HepG2 (cell line): ENCODE data around the gene NUSAP1. TPM values are rescaled to one million over a fixed set of nuclear protein-coding genes. Genes with fewer than 3 reads are reported as not detected.

Experiments used
- AGO1 ChIP-seq: fragments of 200-400 bp; formaldehyde crosslinking; IDR thresholded peaks from 2 replicates; pipeline ENCODE4 v1.6.1; 2017; ENCODE audit warnings: mild to moderate bottlenecking, low read depth, low read length, moderate library complexity; ENCODE audit not compliant: poor library complexity, severe bottlenecking
- ARID2 ChIP-seq: sonication (generic); formaldehyde crosslinking; IDR thresholded peaks from 2 replicates; pipeline ENCODE4 v1.8.1; 2022; ENCODE audit warnings: mild to moderate bottlenecking, missing genetic modification reagents, borderline replicate concordance
- CBX2 ChIP-seq, 2 experiments: fragments of 200-600 bp in 1 of 2; sonication (generic); formaldehyde crosslinking in 1 of 2; IDR thresholded peaks; 2 replicates each; pipeline versions ENCODE4 v1.7.0 to v1.8.1; 2018 to 2022; ENCODE audit warnings: low read depth in 2 of 2, low read length in 1 of 2, mild to moderate bottlenecking in 1 of 2, missing genetic modification reagents in 1 of 2
- DMAP1 ChIP-seq: IDR thresholded peaks from 2 replicates; pipeline ENCODE4 v1.6.1; 2016
- EHMT2 ChIP-seq: fragments of 200-600 bp; sonication (generic); IDR thresholded peaks from 2 replicates; pipeline ENCODE4 v1.7.0; 2017; ENCODE audit warnings: antibody characterized with exemption, low read depth, low read length, borderline replicate concordance
- FOXP1 ChIP-seq, 2 experiments: fragments of 450-650 bp in 1 of 2; IDR thresholded peaks; 2 replicates each; pipeline ENCODE4 v1.6.1; 2017 to 2018; ENCODE audit warnings: antibody characterized with exemption in 1 of 2
- MEF2D ChIP-seq: sonication (generic); formaldehyde crosslinking; IDR thresholded peaks from 2 replicates; pipeline ENCODE4 v1.5.1; 2020; ENCODE audit warnings: mild to moderate bottlenecking, missing genetic modification reagents
- MNT ChIP-seq: fragments of 450-650 bp; IDR thresholded peaks from 2 replicates; pipeline ENCODE4 v1.6.1; 2016
- MYPOP ChIP-seq: sonication (generic); formaldehyde crosslinking; IDR thresholded peaks from 2 replicates; pipeline ENCODE4 v1.8.1; 2023; ENCODE audit warnings: mild to moderate bottlenecking, moderate library complexity, missing genetic modification reagents
- PRDM10 ChIP-seq: sonication (generic); formaldehyde crosslinking; IDR thresholded peaks from 2 replicates; pipeline ENCODE4 v1.4.0; 2020; ENCODE audit warnings: low read depth, missing genetic modification reagents
- PRDM4 ChIP-seq: sonication (generic); formaldehyde crosslinking; IDR thresholded peaks from 2 replicates; pipeline ENCODE4 v1.9.0; 2021; ENCODE audit warnings: missing genetic modification reagents, borderline replicate concordance
- SIN3B ChIP-seq: fragments of 150-350 bp; IDR thresholded peaks from 2 replicates; pipeline ENCODE4 v1.6.1; 2014; ENCODE audit warnings: low read length
- THAP8 ChIP-seq: sonication (generic); formaldehyde crosslinking; IDR thresholded peaks from 2 replicates; pipeline ENCODE4 v1.5.1; 2020; ENCODE audit warnings: missing genetic modification reagents, mild to moderate bottlenecking, borderline replicate concordance
- ZNF264 ChIP-seq: sonication (generic); formaldehyde crosslinking; IDR thresholded peaks from 2 replicates; pipeline ENCODE4 v1.4.0; 2020; ENCODE audit warnings: missing genetic modification reagents
- ZNF572 ChIP-seq: sonication (generic); formaldehyde crosslinking; IDR thresholded peaks from 2 replicates; pipeline ENCODE4 v1.5.1; 2020; ENCODE audit warnings: mild to moderate bottlenecking, missing genetic modification reagents
- ZNF674 ChIP-seq: sonication (generic); formaldehyde crosslinking; IDR thresholded peaks from 2 replicates; pipeline ENCODE4 v1.5.0; 2020; ENCODE audit warnings: low read depth, mild to moderate bottlenecking, missing genetic modification reagents
- polyA plus RNA-seq, 8 experiments: library from polyadenylated mRNA; depleted of rRNA in 3 of 8; stranded (reverse) in 7 of 8; unstranded in 1 of 8; fragments of >200 nt; fragmentation: Illumina TruSeq in 4 of 8; extraction: Trizol in 4 of 8; gene quantifications; 2 replicates each; pipeline versions ENCODE4 v1.2.1 to v1.2.3, GENCODE V29; 2011 to 2016; ENCODE audit warnings: low read depth in 4 of 8, missing spikeins in 1 of 8, mixed read lengths in 1 of 8; ENCODE audit not compliant: insufficient read depth in 1 of 8
- total RNA-seq, 5 experiments: library from RNA; depleted of rRNA; stranded (reverse); fragments of >200 nt; fragmentation: Illumina TruSeq; extraction: Trizol; gene quantifications; 2 replicates each; pipeline ENCODE4 v1.2.3, GENCODE V29; 2016; ENCODE audit warnings: low read depth in 1 of 5

NUSAP1 gene
- total and polyA plus RNA-seq, 2 of the 13 experiments (the other 11 are each of a cell fraction or from before 2014, with no cell fraction given) = 59.5 to 106 TPM

- no peak for TF ChIP-seq PRDM10 (CRISPR knock-in tag)
- TF ChIP-seq THAP8 (CRISPR knock-in tag) = no peak; the same call in 1 of the 2 replicates
- 0 out of 2 replicates have a peak, but pooled peaks have one; percentile 45 for TF ChIP-seq PRDM4 (CRISPR knock-in tag)
- TF ChIP-seq ZNF264 (CRISPR knock-in tag) = no peak
- no peak for TF ChIP-seq CBX2 (IDR thresholded peaks at IDR 0.05; ENCODE audit: low read depth, low read length)
- TF ChIP-seq CBX2 (CRISPR knock-in tag; IDR thresholded peaks at IDR 0.05; ENCODE audit: low read depth) = no peak
- peak; percentile 88 for TF ChIP-seq SIN3B
- TF ChIP-seq ARID2 (CRISPR knock-in tag) = peak; percentile 62; the same call in 1 of the 2 replicates
- TF ChIP-seq AGO1 = no peak
- TF ChIP-seq FOXP1 (IDR thresholded peaks at IDR 0.05) = no peak
- no peak for TF ChIP-seq FOXP1 (CRISPR knock-in tag; IDR thresholded peaks at IDR 0.05)
- 0 out of 2 replicates have a peak, but pooled peaks have one; percentile 46 for TF ChIP-seq ZNF572 (CRISPR knock-in tag)
- TF ChIP-seq EHMT2 = no peak
- TF ChIP-seq DMAP1 (CRISPR knock-in tag) = 0 out of 2 replicates have a peak, but pooled peaks have one; percentile 38
- TF ChIP-seq ZNF674 (CRISPR knock-in tag) = no peak
- TF ChIP-seq MEF2D = peak; percentile 63; the same call in 1 of the 2 replicates
- peak; percentile 41 for TF ChIP-seq MNT
- TF ChIP-seq MYPOP = peak; percentile 85; the same call in 1 of the 2 replicates
Observed at GRCh38 chr15:41332194-41333025, at the start of gene NUSAP1, which contains the start of gene OIP5 (continued).
